ENCODE measurements around the gene MYCBPAP. TPM values are rescaled to one million over a fixed set of nuclear protein-coding genes. Genes with fewer than 3 reads are reported as not detected.

MYCBPAP gene
- total RNA-seq, 1 experiment from 2014 or later: 0.19 TPM

- POLR2A ChIA-PET: interaction anchor here (0.6 to 1.3 kb wide), 3 partner anchors 12 to 100 kb away, joined by 3 to 6 read pairs (median 4); no protein-coding TSS in a partner anchor
- no peaks in the 10 kb centered on the region for H3K9me3 Mint-ChIP-seq (ENCODE audit: unreplicated experiment)
- H3K27ac Mint-ChIP-seq (ENCODE audit: low read depth, unreplicated experiment): no peak overlapping the region
- H3K4me1 Mint-ChIP-seq (ENCODE audit: insufficient read depth, unreplicated experiment): no peaks in the 10 kb centered on the region
- no peak for DNase-seq (ENCODE audit: unreplicated experiment)
- peaks cover 12% of the 10 kb centered on the region for H3K36me3 Mint-ChIP-seq (ENCODE audit: insufficient read depth, unreplicated experiment)
- intact Hi-C loops (cut with micrococcal nuclease): no loop called here
- H3K27me3 Mint-ChIP-seq (ENCODE audit: insufficient read depth, unreplicated experiment): no peaks in the 10 kb centered on the region
- H3K4me3 Mint-ChIP-seq (ENCODE audit: unreplicated experiment): no peak overlapping the region
- BruUV-seq (replicated peaks): no TSS peak
- CTCF ChIA-PET: interaction anchor here (0.6 kb wide), 1 partner anchor 211 kb away, joined by 3 read pairs; no protein-coding TSS in a partner anchor
- no peak for TF ChIP-seq CTCF (IDR thresholded peaks at IDR 0.05; ENCODE audit: unreplicated experiment)
Observed at GRCh38 chr17:50467114-50467854, 41.0 kb upstream of the MYCBPAP start.

- Mint-ChIP-seq H3K4me3 (ENCODE audit: unreplicated experiment) (no peak overlapping the region), H3K4me1 (ENCODE audit: insufficient read depth, unreplicated experiment) (no peaks in the 10 kb centered on the region), H3K36me3 (ENCODE audit: insufficient read depth, unreplicated experiment) (peaks cover 12% of the 10 kb centered on the region), H3K9me3 (ENCODE audit: unreplicated experiment) (no peaks in the 10 kb centered on the region), H3K27ac (ENCODE audit: low read depth, unreplicated experiment) (no peak overlapping the region), H3K27me3 (ENCODE audit: insufficient read depth, unreplicated experiment) (no peaks in the 10 kb centered on the region)
- ChIA-PET CTCF (interaction anchor here (0.6 kb wide), 2 partner anchors 8 to 494 kb away, joined by 3 read pairs; no protein-coding TSS in a partner anchor), POLR2A (interaction anchor here (0.6 to 1.3 kb wide), 2 partner anchors 11 to 101 kb away, joined by 3 to 6 read pairs; no protein-coding TSS in a partner anchor)
- intact Hi-C loops (cut with micrococcal nuclease): no loop called here
- BruUV-seq (replicated peaks): no TSS peak
- TF ChIP-seq CTCF (IDR thresholded peaks at IDR 0.05; ENCODE audit: unreplicated experiment): no peak
- no peak for DNase-seq (ENCODE audit: unreplicated experiment)
Observed at GRCh38 chr17:50467855-50468303, 40.4 kb upstream of the MYCBPAP start.

- CTCF ChIA-PET: interaction anchor here (0.6 kb wide), 2 partner anchors 9 to 493 kb away, joined by 3 read pairs; no protein-coding TSS in a partner anchor
- no TSS peak for BruUV-seq (replicated peaks)
Observed at GRCh38 chr17:50468304-50469207, 39.7 kb upstream of the MYCBPAP start, which contains the start of gene CHAD. Gene CHAD, minus strand, starts transcription at chr17:50468880. Its CDS starts 67 bp downstream, at chr17:50468813.

More at GRCh38 chr17:50468304-50469207, 39.7 kb upstream of the MYCBPAP start, which contains the start of gene CHAD:
- no peak for TF ChIP-seq CTCF (IDR thresholded peaks at IDR 0.05; ENCODE audit: unreplicated experiment)
- POLR2A ChIA-PET: interaction anchor here (1.3 kb wide), 1 partner anchor 11 kb away, joined by 6 read pairs; no protein-coding TSS in a partner anchor
- H3K27ac Mint-ChIP-seq (ENCODE audit: low read depth, unreplicated experiment): no peak within 1 kb of the TSS
- DNase-seq (ENCODE audit: unreplicated experiment): no peak
- no peaks in the 10 kb centered on the region for H3K4me1 Mint-ChIP-seq (ENCODE audit: insufficient read depth, unreplicated experiment)
- no peaks in the 10 kb centered on the region for H3K27me3 Mint-ChIP-seq (ENCODE audit: insufficient read depth, unreplicated experiment)
- intact Hi-C loops (cut with micrococcal nuclease): no loop called here
- H3K36me3 Mint-ChIP-seq (ENCODE audit: insufficient read depth, unreplicated experiment): peaks cover 12% of the 10 kb centered on the region
- no peak within 1 kb of the TSS for H3K4me3 Mint-ChIP-seq (ENCODE audit: unreplicated experiment)
- no peaks in the 10 kb centered on the region for H3K9me3 Mint-ChIP-seq (ENCODE audit: unreplicated experiment)

Data from MCF 10A (cell line).